Measurements from ENCODE around the gene OR2T1.

GRCh38 chr1:248372394-248372793 lies 30.5 kb upstream of the OR2T1 start:
- TF ChIP-seq CTCF (IDR thresholded peaks at IDR 0.05; ENCODE audit: poor library complexity) (no peak), EZH2phosphoT487 (IDR thresholded peaks at IDR 0.05; ENCODE audit: low read depth, severe bottlenecking, unreplicated experiment) (no peak)

Measured in hepatocyte (in vitro differentiated cells).